ENCODE data around the gene SLC29A4. TPM values are rescaled to one million over a fixed set of nuclear protein-coding genes. Genes with fewer than 3 reads are reported as not detected.

The SLC29A4 gene
- total RNA-seq, 1 donor from 2014 or later: 0.73 TPM

DNA sequence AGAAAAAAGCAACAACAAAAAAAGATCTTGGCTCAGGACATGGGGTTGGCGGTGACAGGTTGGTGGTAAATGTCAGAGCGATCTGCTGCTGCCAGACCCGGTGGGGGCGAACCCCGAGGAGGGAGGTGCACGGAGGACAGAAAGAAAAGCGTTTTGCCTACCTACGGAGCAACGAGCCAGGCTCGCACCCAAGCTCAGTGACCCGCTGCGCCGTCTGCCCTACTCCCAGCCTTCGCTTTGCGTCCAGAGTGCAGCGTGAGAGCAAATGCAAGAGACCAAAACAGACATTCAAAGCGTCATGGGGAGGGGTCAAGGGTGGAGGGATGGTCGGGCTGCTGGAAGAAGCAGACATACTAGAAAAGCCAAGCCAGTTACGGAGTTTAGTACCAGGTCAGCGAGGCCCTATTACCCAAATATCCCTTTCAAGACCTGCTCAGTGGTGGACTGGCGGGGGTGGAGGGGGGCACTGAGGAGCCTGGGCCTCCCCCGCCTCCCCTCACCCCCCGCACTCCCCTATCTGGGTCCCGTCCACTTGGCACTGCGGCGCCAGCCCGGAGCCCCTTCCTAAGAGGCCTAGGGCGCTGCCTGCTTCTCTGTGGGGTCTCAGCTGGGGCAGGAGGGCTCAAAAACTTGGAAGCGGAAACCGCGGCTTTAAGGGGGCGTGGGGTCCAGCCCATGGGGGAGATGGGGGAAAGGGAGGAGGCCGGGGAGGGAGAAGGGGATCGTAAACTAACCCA, 66.9 kb downstream of the SLC29A4 start:
- Mint-ChIP-seq H3K27ac (no peak overlapping the region), H3K9me3 (peaks cover under 1% of the 10 kb centered on the region), H3K4me1 (ENCODE audit: low read depth) (peaks cover 5% of the 10 kb centered on the region), H3K4me3 (ENCODE audit: low read depth) (no peak overlapping the region), H3K36me3 (ENCODE audit: low read depth) (peaks cover 44% of the 10 kb centered on the region), H3K27me3 (ENCODE audit: low read depth) (no peaks in the 10 kb centered on the region)
- intact Hi-C loops (cut with micrococcal nuclease): no loop called here
- DNase-seq (ENCODE audit: low spot score): no peak

DNA sequence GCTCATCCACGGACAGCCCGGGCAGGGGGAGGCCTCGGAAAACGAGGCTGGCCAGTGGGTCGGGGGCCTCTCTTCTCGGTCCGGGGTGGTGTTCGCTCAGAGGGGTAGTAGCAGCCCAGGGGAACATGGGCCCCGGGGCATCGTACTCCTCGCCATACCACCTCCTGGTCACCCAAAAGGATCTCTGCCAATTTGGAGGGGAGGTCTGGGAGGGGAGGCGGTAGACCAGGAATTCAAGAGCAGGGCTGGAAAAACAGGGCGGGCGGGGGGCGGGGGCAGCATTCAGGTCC, 67.4 kb downstream of the SLC29A4 start:
- H3K27ac Mint-ChIP-seq: no peak overlapping the region
- no peaks in the 10 kb centered on the region for H3K9me3 Mint-ChIP-seq
- H3K4me1 Mint-ChIP-seq (ENCODE audit: low read depth): peaks cover 8% of the 10 kb centered on the region
- intact Hi-C loops (cut with micrococcal nuclease): no loop called here
- DNase-seq (ENCODE audit: low spot score): no peak
- H3K36me3 Mint-ChIP-seq (ENCODE audit: low read depth): peaks cover 44% of the 10 kb centered on the region
- H3K27me3 Mint-ChIP-seq (ENCODE audit: low read depth): no peaks in the 10 kb centered on the region
- H3K4me3 Mint-ChIP-seq (ENCODE audit: low read depth): no peak overlapping the region

GRCh38 chr7:5350600-5351385, 68.0 kb downstream of the SLC29A4 start:
- Mint-ChIP-seq H3K36me3 (ENCODE audit: low read depth) (peaks cover 44% of the 10 kb centered on the region), H3K4me1 (ENCODE audit: low read depth) (peaks cover 8% of the 10 kb centered on the region), H3K27me3 (ENCODE audit: low read depth) (no peaks in the 10 kb centered on the region), H3K9me3 (no peaks in the 10 kb centered on the region), H3K4me3 (ENCODE audit: low read depth) (no peak overlapping the region), H3K27ac (no peak overlapping the region)
- DNase-seq (ENCODE audit: low spot score): no peak
- intact Hi-C loops (cut with micrococcal nuclease): no loop called here

DNA sequence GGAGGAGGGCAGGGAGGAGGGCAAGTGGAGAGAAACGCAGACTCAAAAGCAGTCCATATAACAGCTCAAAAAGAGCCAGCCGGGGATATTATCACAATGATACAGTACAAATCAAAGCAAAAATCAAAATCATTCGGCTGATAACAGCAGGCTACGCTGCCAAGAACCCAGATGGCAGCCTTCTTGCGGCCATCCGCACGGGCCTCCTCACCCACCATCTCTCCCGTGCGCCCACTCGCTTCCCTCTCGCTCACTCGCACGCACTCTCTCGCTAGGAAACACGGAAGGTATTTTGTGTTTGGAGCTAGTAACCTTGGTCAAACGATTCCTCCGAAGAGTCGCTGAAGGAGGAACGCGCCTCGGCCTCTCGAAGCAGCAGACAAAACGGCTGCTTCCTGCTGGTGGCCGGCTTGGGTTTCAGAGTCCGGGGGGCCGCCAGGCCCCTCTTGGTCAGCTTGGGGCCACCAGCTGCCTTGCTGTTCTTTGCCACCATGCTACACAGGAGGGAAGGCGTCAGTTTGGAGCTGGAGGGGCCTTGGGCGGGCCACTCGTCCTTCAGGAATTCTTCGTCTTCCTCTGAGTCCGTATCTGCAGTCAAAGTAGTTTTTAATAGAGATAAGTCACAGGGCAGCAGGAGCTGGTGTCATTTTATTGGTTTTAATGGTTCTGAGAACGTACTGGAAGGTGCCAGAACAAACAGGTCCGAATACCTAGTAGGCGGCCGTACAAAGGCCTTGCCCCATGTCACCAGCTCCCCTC, 68.9 kb downstream of the SLC29A4 start:
- Mint-ChIP-seq H3K36me3 (ENCODE audit: low read depth) (peaks cover 46% of the 10 kb centered on the region), H3K4me3 (ENCODE audit: low read depth) (no peak overlapping the region), H3K27ac (no peak overlapping the region), H3K4me1 (ENCODE audit: low read depth) (peaks cover 8% of the 10 kb centered on the region), H3K9me3 (no peaks in the 10 kb centered on the region), H3K27me3 (ENCODE audit: low read depth) (no peaks in the 10 kb centered on the region)
- DNase-seq (ENCODE audit: low spot score): no peak
- intact Hi-C loops (cut with micrococcal nuclease): no loop called here

GRCh38 chr7:5352440-5353010, 69.8 kb downstream of the SLC29A4 start:
- no peak overlapping the region for H3K4me3 Mint-ChIP-seq (ENCODE audit: low read depth)
- H3K27me3 Mint-ChIP-seq (ENCODE audit: low read depth): no peaks in the 10 kb centered on the region
- peaks cover 8% of the 10 kb centered on the region for H3K4me1 Mint-ChIP-seq (ENCODE audit: low read depth)
- intact Hi-C loops (cut with micrococcal nuclease): no loop called here
- no peaks in the 10 kb centered on the region for H3K9me3 Mint-ChIP-seq
- no peak overlapping the region for H3K27ac Mint-ChIP-seq
- H3K36me3 Mint-ChIP-seq (ENCODE audit: low read depth): peaks cover 50% of the 10 kb centered on the region
- no peak for DNase-seq (ENCODE audit: low spot score)

DNA sequence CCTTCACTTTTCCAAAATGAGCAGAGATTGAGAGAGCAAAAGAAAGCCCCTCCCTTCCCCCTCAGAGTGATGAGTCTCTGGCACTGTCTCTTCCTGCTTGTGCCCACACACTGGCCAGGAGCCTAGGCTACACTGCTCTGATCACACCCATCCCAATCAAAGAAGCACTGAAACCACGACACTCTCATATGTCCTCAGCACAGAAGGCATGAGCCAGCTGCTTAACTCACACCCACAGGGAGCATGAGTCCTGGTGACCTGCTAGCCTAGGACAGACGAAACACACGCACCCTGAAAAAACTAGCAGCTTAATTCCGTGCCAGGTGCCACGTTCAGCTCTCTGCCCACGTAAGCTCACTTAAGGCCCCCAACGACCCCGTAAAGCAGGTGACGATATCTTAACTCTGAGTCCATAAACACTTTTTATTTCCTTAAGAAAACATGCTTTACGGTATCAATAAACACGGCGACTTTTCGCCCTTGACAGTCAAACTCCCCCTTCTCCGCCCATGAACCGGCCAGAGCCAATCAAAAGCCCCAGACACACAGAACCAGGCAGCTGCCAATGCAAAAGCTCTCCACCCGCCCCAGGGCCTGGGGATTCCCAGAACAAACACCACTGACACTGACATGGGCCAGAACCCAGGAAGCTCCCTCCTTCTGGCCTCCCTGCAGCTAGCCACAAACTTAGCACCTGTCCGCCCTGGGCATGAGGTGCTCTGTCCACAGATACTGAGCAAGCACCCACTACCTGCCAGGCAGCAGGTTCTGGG, 71.9 kb downstream of the SLC29A4 start:
- Mint-ChIP-seq H3K4me1 (ENCODE audit: low read depth) (peaks cover 8% of the 10 kb centered on the region), H3K27me3 (ENCODE audit: low read depth) (no peaks in the 10 kb centered on the region), H3K4me3 (ENCODE audit: low read depth) (no peak overlapping the region), H3K9me3 (no peaks in the 10 kb centered on the region), H3K27ac (no peak overlapping the region), H3K36me3 (ENCODE audit: low read depth) (peaks cover 60% of the 10 kb centered on the region)
- intact Hi-C loops (cut with micrococcal nuclease): no loop called here
- no peak for DNase-seq (ENCODE audit: low spot score)

Other genes starting within 250 kb of the SLC29A4 start
- 14.1 and 15.4 TPM in 2 replicates for gene RBAK, start 237.1 kb upstream of the SLC29A4 start, total RNA-seq
- 49.0 and 49.2 TPM in 2 replicates for gene WIPI2, start 92.7 kb upstream of the SLC29A4 start, total RNA-seq
- gene TNRC18, start 140.9 kb downstream of the SLC29A4 start, total RNA-seq: 47.3 and 52.7 TPM in 2 replicates
- gene FBXL18, start 230.9 kb downstream of the SLC29A4 start, total RNA-seq: 14.0 and 14.4 TPM in 2 replicates
- 8,716 and 8,813 TPM in 2 replicates for gene ACTB, start 247.7 kb downstream of the SLC29A4 start, total RNA-seq

All from activated T-helper 2 cell treated with anti-CD3 and anti-CD28 coated beads, Interferon-gamma antibody, Interleukin-2, Interleukin-4, amounts not matched to agents 10 μg/mL and 5 μg/mL and 100 μg/mL, durations not matched to agents 14 hours and 24 hours and 36 hours (primary cell).